ENCODE data around the gene EIPR1. TPM values are rescaled to one million over a fixed set of nuclear protein-coding genes. Genes with fewer than 3 reads are reported as not detected.

Gene EIPR1
- total RNA-seq, 4 donors from 2014 or later, result 13.1 to 41.0 (median 27.4) TPM

DNA sequence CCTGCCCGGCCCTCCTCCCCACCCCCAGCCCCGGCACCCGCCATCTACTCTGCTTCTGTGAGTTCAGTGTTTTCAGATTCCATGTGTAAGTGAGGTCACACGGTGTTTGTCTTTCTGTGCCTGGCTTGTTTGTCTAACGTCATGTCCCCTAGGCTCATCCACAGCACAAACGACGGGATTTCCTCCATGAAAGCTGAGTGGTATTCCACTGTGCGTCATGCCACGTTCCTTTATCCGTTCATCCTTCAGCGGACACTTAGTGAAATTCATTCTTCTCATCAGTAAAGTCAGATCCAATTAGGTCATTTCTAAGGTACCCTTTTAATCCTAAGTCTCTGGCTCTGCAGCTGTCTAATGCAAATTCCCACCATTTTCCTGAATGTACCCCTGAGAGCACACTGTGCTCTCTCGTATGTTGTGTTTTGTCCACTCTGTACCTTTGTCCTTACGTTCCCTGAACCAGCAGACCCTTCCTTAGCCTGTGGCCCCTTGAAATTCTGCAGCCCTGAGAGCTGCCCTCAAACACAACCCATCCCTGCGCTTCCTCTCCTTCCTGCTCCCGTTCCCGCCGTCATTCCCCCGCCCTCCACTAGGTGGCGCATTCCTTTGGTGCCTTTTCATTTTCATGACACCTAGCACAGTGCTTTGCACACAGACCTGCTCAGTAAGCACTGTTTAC is 46.0 kb upstream of the EIPR1 start:
- no peaks in the 10 kb centered on the region for H3K4me1 ChIP-seq
- intact Hi-C loops (cut with DNase I; ENCODE audit: low total_unique reads), result loop anchor here (10.0 kb wide), 1 partner anchor 231 kb away; the partner anchor contains the start of gene ALLC
- H3K4me3 ChIP-seq, result no peak overlapping the region
- WGBS, 2 donors (ENCODE audit: low coverage in 1 of 2), result 57 to 68% methylated on average over 12 to 19 of the region's 19 CpGs
- H3K27me3 ChIP-seq, result no peaks in the 10 kb centered on the region
- peaks cover 0 to 14% (median 4%) of the 10 kb centered on the region in 4 donors for H3K36me3 ChIP-seq
- no peak overlapping the region for H3K27ac ChIP-seq
- in situ Hi-C loops (cut with MboI; ENCODE audit: low pct_ligation_motif_present in 1 of 4, low pct_unique_long_range_greater_than_20kb in 1 of 4, low sequenced_read_pairs in 3 of 4), result no loop called here
- no peak for TF ChIP-seq POLR2AphosphoS5 (IDR thresholded peaks at IDR 0.05)
- TF ChIP-seq, protein P1, sequence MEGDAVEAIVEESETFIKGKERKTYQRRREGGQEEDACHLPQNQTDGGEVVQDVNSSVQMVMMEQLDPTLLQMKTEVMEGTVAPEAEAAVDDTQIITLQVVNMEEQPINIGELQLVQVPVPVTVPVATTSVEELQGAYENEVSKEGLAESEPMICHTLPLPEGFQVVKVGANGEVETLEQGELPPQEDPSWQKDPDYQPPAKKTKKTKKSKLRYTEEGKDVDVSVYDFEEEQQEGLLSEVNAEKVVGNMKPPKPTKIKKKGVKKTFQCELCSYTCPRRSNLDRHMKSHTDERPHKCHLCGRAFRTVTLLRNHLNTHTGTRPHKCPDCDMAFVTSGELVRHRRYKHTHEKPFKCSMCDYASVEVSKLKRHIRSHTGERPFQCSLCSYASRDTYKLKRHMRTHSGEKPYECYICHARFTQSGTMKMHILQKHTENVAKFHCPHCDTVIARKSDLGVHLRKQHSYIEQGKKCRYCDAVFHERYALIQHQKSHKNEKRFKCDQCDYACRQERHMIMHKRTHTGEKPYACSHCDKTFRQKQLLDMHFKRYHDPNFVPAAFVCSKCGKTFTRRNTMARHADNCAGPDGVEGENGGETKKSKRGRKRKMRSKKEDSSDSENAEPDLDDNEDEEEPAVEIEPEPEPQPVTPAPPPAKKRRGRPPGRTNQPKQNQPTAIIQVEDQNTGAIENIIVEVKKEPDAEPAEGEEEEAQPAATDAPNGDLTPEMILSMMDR (IDR thresholded peaks at IDR 0.05), result peak; percentile 89 to 99 (median 96)
- DNase-seq, result peak; percentile 72
- no peaks in the 10 kb centered on the region for H3K9me3 ChIP-seq

DNA sequence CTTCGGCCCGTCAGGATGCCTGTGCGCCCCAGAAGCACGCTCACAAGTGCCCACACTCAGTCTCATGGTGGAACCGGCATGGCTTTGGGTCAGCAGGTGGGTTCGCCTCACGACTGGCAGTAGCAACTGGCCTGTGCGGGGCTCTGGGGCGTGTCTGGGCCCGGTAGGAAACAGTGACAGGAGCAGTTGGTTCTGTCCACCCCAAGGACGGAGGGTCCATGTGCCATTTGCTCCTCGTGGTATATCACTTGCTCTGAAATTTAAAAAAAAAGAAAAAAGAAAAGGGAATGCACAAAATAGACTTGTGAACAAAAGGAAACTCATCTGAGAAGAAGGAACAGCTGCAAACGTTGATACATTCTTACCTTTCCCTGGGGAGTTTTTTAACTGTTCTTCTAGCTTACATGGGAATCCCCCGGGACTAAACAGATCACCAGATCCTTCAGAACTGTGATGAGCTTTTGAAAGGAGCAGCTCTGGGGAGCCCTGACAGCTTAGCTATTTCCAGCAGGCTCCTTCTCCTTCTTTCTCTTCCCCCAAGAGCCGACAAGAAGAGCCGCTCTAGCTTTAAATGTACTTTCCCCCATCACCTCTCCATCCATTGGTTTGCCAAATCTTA is 44.7 kb upstream of the EIPR1 start:
- in situ Hi-C loops (cut with MboI; ENCODE audit: low pct_ligation_motif_present in 1 of 4, low pct_unique_long_range_greater_than_20kb in 1 of 4, low sequenced_read_pairs in 3 of 4) (no loop called here), intact Hi-C loops (cut with DNase I; ENCODE audit: low total_unique reads) (loop anchor here (10.0 kb wide), 1 partner anchor 233 kb away; the partner anchor contains the start of gene ALLC)
- Histone ChIP-seq H3K4me1 (no peaks in the 10 kb centered on the region), H3K36me3 (peaks cover 0 to 8% (median 4%) of the 10 kb centered on the region in 4 donors), H3K27ac (no peak overlapping the region), H3K27me3 (no peaks in the 10 kb centered on the region), H3K4me3 (no peak overlapping the region), H3K9me3 (no peaks in the 10 kb centered on the region)
- 91 to 93% methylated on average over 9 to 16 of the region's 16 CpGs for WGBS, 2 donors (ENCODE audit: low coverage in 1 of 2)
- TF ChIP-seq EP300 (IDR thresholded peaks at IDR 0.05; ENCODE audit: low read depth) (no peak), POLR2AphosphoS5 (IDR thresholded peaks at IDR 0.05) (no peak), POLR2A (IDR thresholded peaks at IDR 0.05) (no peak)
- TF ChIP-seq, protein P1 (IDR thresholded peaks at IDR 0.05), result no peak
- DNase-seq, result no peak

DNA sequence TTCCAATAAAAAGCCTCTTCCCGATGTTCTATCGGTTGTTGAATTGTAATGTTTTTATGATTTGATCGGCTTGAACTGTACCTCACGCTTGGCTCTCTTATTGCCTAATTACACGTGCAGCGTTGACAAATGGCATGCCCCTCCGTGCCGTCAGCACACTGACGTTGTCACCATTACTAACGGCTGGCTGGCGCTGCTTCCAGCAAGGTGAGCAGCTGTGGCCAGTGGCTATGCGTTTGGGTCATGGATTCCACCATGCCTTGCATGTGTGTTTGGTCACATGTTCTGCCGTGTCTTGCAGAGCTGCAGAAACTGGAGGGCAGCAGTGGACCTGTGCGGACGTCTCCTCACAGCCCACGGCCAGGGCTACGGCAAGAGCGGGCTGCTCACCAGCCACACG is 44.0 kb upstream of the EIPR1 start:
- WGBS, 2 donors (ENCODE audit: low coverage in 1 of 2), result 94% methylated on average over 2 to 19 of the region's 19 CpGs
- intact Hi-C loops (cut with DNase I; ENCODE audit: low total_unique reads), result loop anchor here (10.0 kb wide), 1 partner anchor 233 kb away; the partner anchor contains the start of gene ALLC

More for the DNA sequence above, 44.0 kb upstream of the EIPR1 start:
- in situ Hi-C loops (cut with MboI; ENCODE audit: low pct_ligation_motif_present in 1 of 4, low pct_unique_long_range_greater_than_20kb in 1 of 4, low sequenced_read_pairs in 3 of 4), result no loop called here
- TF ChIP-seq POLR2A (IDR thresholded peaks at IDR 0.05), result no peak
- no peak for TF ChIP-seq POLR2AphosphoS5 (IDR thresholded peaks at IDR 0.05)
- no peak for TF ChIP-seq EP300 (IDR thresholded peaks at IDR 0.05; ENCODE audit: low read depth)
- TF ChIP-seq, protein P1 (IDR thresholded peaks at IDR 0.05), result no peak
- H3K4me1 ChIP-seq, result no peaks in the 10 kb centered on the region
- no peaks in the 10 kb centered on the region for H3K27me3 ChIP-seq
- no peak overlapping the region for H3K27ac ChIP-seq
- H3K9me3 ChIP-seq, result no peaks in the 10 kb centered on the region
- no peak overlapping the region for H3K4me3 ChIP-seq
- peaks cover 0 to 8% (median 4%) of the 10 kb centered on the region in 4 donors for H3K36me3 ChIP-seq
- no peak for DNase-seq
